HG02798 (cell line): ENCODE data around the gene SHOC1.
"Not testable (repeated sequence)": the region's sequence is repeated elsewhere in the genome, so short reads cannot be mapped to it uniquely, and the experiment has no call there.

ENCODE experiments used
- ATAC-seq: cut with Tn5 transposase; IDR thresholded peaks from one replicate; pipeline ENCODE4 v1.9.1; 2021; ENCODE audit warnings: mild to moderate bottlenecking; ENCODE audit not compliant: unreplicated experiment, poor library complexity

The SHOC1 gene

DNA sequence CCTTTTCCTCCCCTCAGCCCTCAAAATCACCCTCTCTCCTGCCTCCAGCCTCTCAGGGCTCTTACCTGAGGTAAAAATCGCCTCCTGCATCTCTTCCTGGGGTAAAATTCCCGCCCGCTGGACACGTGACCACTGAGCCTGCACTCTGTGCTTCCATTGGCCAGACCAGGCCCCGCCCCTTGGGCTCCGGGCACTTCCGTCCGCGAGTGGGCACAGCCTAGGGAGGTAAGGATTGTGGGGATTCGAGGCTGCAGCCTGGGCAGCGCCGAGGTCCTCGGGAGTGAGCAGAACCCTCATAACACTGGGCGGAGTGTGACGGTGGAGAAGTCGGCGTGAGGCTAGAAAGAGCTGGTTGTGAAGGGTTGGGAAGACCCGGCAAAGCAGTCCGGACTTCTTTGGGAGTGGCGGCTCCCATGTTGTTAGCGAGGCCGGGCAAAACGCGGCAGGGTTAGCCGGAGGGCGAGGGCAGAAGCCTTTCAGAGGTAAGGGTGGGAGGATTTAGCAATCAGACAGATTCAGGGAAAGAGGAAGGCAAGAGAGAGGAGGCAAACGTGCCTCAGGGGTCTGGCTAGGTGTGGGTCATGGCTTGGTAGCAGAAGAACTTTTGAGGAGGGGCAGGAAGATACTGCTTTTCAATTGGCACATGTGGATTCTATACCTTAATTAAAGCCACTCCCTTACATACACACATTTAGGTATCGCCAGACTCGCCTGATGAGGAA lies at the start of gene SHOC1:
Gene SHOC1, minus strand, starts transcription at position 103 of the 722 bp plus-strand sequence. CDS start 3,519 bp downstream, outside the sequence.
- no peak for ATAC-seq

DNA sequence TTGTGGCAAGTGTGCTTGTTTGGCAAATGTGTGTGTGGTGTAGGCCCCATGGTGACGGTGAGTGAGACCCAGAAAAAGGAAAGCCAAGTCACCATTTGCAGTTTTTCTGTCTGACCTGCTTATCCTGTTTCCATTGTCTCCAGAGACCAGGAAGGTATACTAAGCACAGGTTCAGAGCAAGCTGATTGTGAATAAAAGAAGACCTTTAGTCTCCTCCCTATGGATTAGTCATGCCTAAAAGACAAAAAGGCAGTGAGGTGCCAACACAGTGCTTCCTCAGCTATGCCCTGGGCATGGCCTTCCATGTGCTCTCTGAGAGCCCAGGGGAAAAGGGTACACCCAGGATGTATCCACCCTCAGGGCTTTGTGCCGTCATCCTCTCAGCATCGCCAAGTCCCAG lies 49.2 kb upstream of the SHOC1 start:
- no peak for ATAC-seq

DNA sequence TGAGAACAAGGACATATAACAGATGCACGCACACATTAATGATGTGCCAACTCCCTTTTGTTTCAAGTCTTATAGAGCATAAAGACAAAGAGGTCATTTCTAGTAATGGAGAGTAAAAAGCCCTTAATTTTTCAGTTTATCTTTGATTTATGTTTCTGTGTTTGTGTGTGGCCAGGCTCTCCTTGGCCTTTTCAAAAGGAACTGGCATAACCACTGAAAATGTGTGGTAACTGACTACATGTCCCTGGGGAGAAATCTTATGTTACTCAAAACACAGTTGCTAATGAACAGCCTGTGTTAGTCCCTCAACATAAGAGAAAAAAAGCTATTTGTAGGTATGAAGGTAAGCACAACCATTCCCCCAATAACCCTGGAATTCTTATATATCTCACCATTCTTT lies 47.6 kb upstream of the SHOC1 start:
- no peak for ATAC-seq

DNA sequence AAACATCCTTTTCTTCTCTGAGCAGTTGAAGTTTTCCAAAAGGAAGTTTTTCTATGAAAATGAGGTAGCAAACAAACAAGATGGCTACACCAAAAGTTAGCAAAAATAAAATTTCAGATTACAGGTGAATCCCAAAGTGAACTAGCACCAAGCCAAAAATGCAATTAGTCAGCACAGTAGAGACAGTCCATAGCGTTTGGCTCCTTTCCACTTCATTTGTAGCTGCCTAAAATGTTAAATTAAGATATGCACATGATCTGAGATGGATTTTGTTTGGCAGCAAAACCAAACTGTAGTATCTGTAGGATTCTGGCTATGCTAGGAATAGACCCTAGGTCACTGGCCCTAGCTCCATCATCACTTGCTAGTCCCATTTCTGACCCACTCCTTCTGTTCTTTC lies 45.7 kb upstream of the SHOC1 start:
- ATAC-seq: no peak

DNA sequence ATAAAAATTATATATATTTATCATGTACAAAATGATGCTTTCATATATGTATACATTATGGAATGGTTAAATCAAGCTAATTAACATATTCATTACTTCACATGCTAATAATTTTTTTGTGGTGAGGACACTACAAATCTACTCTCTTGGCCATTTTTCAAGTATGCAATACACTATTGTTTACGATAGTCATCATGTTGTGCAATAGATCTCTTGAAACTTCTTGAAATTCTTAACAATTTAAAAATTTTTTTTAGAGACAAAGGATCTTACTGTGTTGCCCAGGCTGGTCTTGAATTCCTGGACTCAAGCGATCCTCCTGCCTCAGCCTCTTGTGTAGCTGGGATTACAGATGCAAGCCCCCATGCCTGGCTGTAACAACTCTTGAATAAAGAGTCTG lies 45.2 kb upstream of the SHOC1 start:
- ATAC-seq: no peak

DNA sequence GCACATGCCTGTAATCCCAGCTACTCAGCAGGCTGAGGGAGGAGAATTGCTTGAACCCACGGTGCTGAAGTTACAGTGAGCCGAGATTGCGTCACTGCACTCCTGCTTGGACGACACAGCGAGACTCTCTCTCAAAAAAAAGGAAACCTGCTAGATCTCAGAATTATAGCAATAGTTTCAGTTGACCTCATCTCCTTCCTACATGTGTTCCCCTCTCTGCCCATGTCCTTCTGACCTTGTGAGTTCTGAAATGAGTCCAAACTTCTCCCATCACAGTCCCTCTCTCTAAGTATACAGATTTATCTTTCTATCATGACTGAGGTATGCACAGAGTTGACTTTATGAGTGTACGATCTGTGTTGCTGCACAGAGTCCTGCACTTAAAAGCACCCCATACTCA lies 44.6 kb upstream of the SHOC1 start:
- peak; percentile 53 for ATAC-seq

DNA sequence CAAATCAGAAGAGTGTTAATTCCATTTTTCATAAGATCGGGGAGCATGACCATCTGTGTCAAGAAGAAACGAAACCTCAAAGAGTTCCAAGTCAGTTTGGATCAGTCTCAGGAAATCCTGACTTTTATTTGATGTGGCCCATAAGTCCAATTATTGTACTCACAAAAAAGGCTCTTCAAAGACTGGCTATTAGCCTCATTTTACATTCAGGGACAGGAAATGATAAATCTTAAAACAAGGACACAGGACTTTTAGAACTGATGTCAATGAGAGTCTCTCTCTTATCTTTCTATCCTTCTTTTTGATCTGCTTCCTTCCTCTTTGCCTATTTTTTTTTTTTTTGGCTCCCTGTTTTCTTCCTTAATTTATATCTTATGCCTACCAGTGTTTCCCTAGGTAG lies 43.7 kb upstream of the SHOC1 start:
- no peak for ATAC-seq

DNA sequence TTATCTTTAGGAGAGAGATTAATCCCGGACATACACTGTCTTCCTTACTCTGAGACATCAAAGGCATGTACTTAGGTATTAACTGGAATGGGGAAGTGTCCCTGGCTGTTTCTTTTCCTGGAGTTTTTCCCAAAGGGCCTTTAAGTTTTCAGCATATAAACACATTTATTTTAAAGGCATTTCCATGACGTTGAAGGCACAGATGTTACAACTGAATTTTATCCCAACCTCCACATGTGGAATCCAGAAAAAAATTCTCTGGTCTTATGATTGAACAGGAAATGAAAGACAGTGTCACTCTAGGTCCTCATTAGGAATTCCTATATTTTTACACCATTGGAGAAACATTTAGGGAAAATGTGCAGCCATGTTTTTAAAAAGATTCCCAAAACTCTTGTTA lies 41.6 kb upstream of the SHOC1 start:
- ATAC-seq: no peak

DNA sequence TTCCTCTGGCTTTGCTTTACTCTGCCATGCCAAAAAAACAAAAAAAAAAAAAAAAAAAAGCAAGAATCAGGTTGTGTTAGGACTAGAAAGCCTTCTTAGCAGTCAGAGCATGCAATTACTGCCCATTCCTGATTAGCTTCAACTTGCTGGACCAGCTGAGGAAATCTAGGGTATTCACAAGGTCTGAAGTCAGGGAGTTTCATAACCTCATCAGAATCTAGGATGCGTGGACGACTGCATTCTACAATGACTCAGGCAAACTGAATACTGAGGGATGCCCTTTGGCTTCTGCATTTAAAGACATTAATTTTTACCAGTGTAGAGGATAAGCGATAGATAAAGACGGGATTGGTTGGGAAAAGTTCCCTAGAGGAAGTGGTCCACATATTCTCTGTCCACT lies 39.2 kb upstream of the SHOC1 start:
- no peak for ATAC-seq

DNA sequence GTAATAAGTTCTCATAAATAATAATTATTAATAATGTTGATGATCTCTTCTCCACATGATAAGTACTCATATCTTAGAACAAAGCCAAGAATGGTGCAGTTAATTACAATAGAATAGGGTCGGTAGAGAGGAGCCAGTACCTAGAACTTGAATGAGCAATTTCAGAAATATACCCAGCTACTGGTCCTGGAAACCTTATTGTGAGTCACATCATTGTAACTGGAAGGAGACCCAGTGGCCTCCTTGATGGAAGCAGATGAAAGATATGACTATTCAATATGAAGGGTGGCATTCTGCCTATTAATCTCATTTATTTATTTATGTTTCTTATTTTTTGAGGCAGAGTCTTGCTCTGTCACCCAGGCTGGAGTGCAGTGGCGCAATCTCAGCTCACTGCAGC lies 37.7 kb upstream of the SHOC1 start:
- no peak for ATAC-seq

DNA sequence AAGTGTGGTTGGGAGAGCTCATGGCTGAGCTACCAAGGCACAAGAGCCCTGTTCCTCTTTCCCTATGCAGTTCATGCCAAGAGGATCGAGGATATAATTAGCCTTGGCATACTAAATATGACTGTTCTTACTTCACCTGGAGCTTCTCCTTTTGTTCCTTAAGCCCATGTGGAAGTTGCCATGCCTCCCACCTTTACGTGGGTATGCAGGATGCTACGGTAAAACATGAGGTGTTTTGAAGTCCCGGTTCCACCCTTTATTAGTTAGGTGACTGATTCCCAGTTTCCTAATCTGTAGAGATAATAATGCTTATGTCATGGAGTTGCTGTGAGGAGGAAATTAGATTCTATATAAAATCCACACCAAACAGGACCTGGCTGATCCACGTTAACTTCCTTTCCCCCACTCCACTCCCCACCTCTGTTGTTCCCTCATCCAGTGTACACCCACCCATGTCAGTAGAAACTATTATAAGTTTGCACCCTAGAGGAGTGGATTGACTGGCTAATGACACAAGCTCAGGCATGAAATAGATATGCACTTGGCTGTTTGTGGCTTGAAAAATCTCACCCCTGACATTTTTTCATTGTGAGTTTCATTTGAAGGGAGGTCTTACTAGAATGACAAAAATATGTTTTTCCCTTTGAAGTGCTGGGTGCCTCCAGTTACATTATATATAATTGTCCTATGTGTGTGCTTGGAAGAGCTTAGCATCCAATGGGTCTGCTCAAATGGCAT lies 36.8 kb upstream of the SHOC1 start:
- no peak for ATAC-seq

DNA sequence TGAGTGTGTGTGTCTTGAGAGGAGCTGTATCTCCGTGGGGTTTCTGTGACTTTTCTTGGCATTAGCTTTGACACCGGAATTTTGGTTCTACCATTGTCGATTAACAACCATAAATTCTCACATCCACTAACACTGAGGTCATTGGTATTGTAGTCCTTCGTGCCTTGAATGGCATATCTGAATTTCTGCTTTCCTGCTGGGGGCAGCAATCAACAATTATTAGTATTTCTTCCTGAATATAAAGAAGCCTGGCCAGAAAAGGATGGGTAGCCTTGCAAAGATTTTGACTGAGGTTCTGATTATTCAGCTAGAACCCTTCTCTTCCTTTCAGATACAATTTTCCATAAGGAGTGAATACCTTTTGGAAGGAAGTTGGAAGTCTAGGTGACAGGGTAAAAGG lies 33.5 kb upstream of the SHOC1 start:
- no peak for ATAC-seq

DNA sequence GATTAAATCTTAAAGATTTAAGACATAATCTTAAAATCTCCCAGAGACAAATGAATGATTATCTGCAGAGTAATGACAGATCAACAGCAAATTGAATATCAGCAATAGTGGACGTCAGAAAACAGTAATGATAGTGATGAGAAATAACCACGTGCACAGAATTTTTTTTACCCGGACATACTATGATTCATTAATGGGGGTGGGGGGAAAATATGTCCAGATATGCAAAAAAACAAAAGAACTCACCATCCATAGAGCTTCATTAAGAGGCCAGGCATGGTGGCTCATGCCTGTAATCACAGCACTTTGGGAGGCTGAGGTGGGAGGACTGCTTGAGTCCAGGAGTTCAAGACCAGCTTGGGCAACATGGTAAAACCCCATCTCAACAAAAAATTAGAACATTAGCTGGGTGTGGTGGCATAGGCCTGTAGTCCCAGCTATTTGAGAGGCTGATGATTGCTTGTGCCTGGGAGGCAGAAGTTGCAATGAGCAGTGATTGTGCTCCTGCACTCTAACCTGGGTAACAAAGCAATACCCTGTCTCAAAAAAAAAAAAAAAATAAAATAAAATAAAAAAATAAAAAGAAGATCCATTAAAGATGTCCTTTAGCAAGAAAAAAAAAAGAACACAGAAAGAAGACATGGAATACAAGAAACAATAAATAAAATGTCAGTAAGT lies 30.9 kb upstream of the SHOC1 start:
- no peak for ATAC-seq

DNA sequence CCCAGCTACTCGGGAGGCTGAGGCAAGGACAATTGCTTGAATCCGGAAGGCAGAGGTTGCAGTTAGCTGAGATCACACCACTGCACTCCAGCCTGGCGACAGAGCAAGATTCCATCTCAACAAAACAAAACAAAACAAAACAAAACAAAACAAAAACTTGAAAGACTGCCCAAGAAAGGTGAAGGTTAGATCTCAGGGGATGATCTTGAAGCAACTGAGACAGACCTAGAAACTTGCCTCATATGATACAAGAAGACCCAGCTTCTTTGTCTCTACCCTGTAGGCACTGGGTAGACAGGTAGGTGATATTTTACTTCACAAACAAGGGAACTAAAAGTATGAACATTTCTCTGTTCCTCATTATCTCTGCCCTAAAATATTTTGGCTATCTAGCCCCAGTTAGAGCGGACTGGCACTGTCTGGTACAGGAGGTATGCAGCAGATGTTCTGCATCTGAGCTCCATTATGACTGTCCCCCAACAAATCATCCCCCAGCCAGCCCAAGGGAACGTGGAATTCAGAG lies 26.3 kb upstream of the SHOC1 start:
- ATAC-seq: no peak

DNA sequence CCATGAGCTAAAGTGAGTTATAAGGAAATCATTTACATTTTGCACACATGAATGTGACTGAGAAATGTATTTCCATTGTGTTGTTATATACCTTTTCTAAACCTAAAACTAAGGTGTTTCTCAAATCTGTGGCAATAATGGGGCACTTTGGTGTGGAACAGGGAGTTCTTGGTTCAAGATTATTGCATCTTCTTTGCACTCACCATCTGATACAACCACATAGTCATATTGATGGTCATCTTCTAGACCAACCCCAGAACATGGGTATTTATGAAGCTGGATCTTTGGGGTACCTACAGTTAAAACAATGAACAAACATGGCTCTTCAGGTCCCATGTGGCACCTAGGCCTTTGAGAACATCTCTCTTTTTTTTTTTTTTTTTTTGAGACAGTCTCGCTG lies 24.6 kb upstream of the SHOC1 start:
- no peak for ATAC-seq

DNA sequence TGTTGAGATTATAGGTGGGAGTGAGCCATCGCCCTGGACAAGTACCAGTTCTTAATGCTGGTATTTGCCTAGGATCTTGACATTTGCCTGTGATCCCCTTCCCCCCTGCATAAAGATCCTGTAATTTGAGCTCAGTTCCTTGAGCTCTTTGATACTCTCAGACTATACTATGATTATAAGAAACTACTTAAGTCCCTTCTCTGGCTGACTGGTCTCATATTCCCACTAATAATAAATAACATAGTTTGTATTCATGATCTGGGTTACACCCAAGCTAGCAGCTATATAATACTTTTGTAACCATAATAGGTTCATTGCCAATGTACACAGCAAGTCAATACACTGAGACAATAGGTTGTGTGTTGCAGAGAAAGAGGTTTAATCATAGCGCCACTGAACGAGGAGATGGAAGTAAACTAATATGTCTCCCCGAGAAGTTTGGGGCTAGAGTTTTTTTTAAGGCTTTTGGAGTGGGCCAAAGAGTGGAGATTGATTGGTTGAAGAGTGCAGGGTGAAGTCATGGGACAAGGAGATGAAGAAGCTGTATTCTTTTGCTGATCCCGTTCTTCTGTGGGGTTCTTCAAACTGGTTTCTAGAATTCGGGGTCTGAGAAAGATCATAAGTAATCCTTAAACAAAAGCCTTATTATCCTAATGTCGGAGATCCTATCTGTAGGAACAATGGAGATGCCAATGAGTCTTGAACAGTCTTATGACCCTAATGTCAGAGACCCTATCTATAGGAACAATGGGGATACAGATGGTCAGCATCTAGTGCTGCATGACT lies 20.7 kb upstream of the SHOC1 start:
- ATAC-seq: no peak

DNA sequence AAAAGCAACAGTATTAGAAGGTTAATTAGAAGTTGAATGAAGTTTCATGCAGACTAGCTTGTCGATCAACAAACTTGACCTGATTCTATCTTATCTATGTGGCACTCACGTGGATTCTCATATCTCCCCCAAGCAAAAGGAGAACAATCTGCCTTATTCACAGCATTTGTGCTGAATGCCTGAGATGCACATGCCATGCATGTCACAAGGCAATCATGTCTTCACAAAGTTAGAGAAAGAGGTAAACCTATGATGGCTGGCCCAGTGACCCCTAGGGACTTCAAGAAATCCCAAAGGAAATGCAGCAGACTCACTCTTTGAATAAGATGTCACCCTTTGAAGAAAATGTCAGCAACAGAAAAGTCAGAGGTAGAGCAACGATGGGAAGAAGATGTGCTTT lies 17.6 kb upstream of the SHOC1 start:
- ATAC-seq: no peak

DNA sequence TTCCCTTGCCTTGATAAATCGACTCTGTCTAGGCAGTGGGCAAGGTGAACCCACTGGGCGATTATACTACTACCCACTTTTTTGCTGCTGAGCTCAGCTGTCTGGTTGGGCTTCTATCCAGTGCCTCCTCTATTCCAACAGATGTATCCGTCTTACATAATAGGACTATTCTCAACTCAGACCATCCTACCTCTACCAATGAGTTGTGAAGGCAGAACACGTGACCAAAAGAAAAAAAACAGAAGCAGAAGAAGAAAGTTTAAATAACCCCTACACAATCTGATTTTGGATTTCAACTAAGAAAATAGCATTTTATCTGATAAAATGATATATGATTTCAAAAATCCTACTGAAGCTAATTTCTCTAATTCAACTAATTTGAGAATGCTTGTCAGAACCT lies 16.2 kb upstream of the SHOC1 start:
- no peak for ATAC-seq

DNA sequence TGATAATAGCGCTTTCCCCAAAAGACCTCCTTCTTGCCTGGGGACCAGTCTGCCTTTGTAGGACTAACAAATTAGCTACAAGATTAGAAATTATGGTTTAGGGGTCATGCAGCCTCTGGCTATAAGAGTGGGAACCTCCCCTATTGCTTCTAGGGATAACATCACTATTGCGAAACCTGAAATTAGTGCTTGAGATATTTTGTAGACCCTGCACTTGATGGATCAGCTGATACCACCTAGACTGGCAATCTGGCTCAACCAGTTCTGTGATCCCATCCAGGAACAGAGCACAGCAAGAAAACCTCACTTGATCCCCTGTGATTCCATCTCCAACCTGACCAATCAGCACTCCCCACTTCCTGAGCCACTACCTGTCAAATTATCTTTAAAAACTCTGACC lies 15.7 kb upstream of the SHOC1 start:
- ATAC-seq: not testable (repeated sequence)

DNA sequence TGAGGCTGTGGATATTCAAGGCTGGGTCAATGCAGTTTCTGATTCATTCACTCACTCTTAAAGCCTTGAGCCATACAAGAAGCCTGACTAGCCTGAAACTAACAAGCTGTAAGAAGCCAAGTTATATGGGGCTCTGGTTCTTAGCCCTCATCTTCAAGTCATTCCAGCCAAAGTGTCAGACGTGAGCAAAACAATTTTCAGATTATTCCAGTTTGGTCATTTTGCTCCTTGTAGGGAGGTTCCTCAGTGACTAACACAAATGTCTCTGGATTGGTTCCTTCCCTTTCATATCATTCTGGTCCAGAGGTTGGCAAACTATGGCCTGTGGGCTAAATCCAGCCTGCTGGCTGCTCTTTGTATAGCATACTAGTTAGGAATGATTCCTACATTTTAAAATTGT lies 12.5 kb upstream of the SHOC1 start:
- ATAC-seq: no peak

DNA sequence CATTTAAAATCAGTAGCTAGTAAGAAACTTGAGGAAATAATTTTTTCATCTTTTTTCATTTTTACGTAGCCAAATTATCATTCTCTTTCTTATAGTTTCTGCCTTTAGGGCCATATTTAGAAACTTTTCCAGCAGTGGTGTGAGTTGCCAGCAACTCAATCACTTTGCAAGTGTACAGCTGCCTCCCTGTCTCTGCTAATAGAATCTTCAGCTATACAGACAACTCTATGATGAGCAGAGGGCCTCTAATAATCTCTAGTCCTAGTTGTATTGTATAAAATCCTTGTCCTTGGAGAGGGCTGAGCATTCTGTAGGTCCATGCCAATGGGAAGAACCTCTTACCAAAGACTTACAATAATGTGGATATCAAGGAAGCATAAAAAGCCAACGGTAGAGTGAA lies 11.5 kb upstream of the SHOC1 start:
- no peak for ATAC-seq
